Measurements from ENCODE around the gene OR10H4. TPM values are rescaled to one million over a fixed set of nuclear protein-coding genes. Genes with fewer than 3 reads are reported as not detected.

Gene OR10H4
- total and polyA plus RNA-seq, 2 of the 8 experiments (the other 6 are each of a cell fraction or from before 2014, with no cell fraction given): not detected

GRCh38 chr19:15922021-15922420 lies 26.8 kb upstream of the OR10H4 start:
- Histone ChIP-seq H3K23ac (ENCODE audit: insufficient read length) (no peak overlapping the region), H3K18ac (ENCODE audit: extremely low read depth, low read length) (no peak overlapping the region), H3K56ac (replicated peaks; ENCODE audit: insufficient read length, low read depth, low read length) (no peak overlapping the region), H2BK120ac (replicated peaks; ENCODE audit: low read depth, low read length) (no peak overlapping the region), H3K27me3 (replicated peaks in 1 of 4; ENCODE audit: control insufficient read depth in 3 of 4, extremely low read depth in 1 of 4, insufficient read depth in 3 of 4, low read length in 3 of 4) (no peaks in the 10 kb centered on the region), H2AFZ (ENCODE audit: low read length) (no peak overlapping the region), H3K4me3 (ENCODE audit: extremely low read depth in 1 of 4, insufficient read depth in 2 of 4, low read depth in 3 of 4, low read length in 4 of 4) (no peak overlapping the region), H3K9ac (replicated peaks in 1 of 4; ENCODE audit: extremely low read depth in 1 of 4, low read depth in 3 of 4, low read length in 3 of 4) (no peak overlapping the region), H3K79me2 (ENCODE audit: control insufficient read depth in 1 of 2, insufficient read depth in 2 of 2, low read length in 2 of 2) (no peaks in the 10 kb centered on the region), H3K23me2 (ENCODE audit: low read depth, low read length) (no peaks in the 10 kb centered on the region; the same call in 1 of the 2 replicates), H4K20me1 (replicated peaks in 1 of 2; ENCODE audit: control insufficient read depth in 1 of 2, insufficient read depth in 2 of 2, low read length in 2 of 2) (no peaks in the 10 kb centered on the region), H3K4me1 (replicated peaks in 1 of 4; ENCODE audit: control insufficient read depth in 3 of 4, insufficient read depth in 4 of 4, low read length in 3 of 4) (no peaks in the 10 kb centered on the region), H4K91ac (replicated peaks; ENCODE audit: insufficient read length, low read length) (no peak overlapping the region), H3K79me1 (ENCODE audit: low read depth, low read length) (no peaks in the 10 kb centered on the region), H4K5ac (ENCODE audit: insufficient read length, low read depth, low read length) (no peak overlapping the region), H2BK15ac (ENCODE audit: low read length) (no peak overlapping the region), H3K36me3 (ENCODE audit: control insufficient read depth in 2 of 4, insufficient read depth in 4 of 4, low read length in 3 of 4) (no peaks in the 10 kb centered on the region), H2BK20ac (ENCODE audit: low read length) (no peak overlapping the region), H2BK12ac (ENCODE audit: low read depth, low read length) (no peak overlapping the region), H3K14ac (ENCODE audit: insufficient read length) (no peak overlapping the region), H3K4ac (replicated peaks; ENCODE audit: insufficient read length, low read depth, low read length) (no peak overlapping the region), H2AK5ac (ENCODE audit: low read depth, low read length) (no peak overlapping the region), H2BK5ac (ENCODE audit: low read depth, low read length) (no peak overlapping the region), H3K27ac (ENCODE audit: low read depth, low read length) (no peak overlapping the region), H4K8ac (ENCODE audit: extremely low read depth, insufficient read depth, low read length) (no peak overlapping the region), H3K9me3 (ENCODE audit: insufficient read depth in 2 of 2, low read depth in 1 of 2, low read length in 1 of 2) (peaks cover 61 to 86% of the 10 kb centered on the region in 2 experiments), H3K4me2 (ENCODE audit: insufficient read depth in 1 of 2, low read depth in 2 of 2, low read length in 2 of 2) (no peak overlapping the region)
- TF ChIP-seq CBX5 (IDR thresholded peaks at IDR 0.05; ENCODE audit: low read depth, low read length): no peak
- no peak for TF ChIP-seq KDM4A (IDR thresholded peaks at IDR 0.05; ENCODE audit: low read depth, low read length, severe bottlenecking)
- TF ChIP-seq EGR1 (IDR thresholded peaks at IDR 0.05; ENCODE audit: borderline replicate concordance, low read depth, low read length): no peak
- TF ChIP-seq CEBPB (IDR thresholded peaks at IDR 0.05; ENCODE audit: low read depth, low read length): no peak
- TF ChIP-seq ZNF274 (IDR thresholded peaks at IDR 0.05; ENCODE audit: borderline replicate concordance, extremely low read depth, low read length): no peak
- TF ChIP-seq GABPA (IDR thresholded peaks at IDR 0.05; ENCODE audit: borderline replicate concordance, insufficient read depth, low read length): no peak
- TF ChIP-seq YY1 (IDR thresholded peaks at IDR 0.05; ENCODE audit: low read depth, low read length): no peak
- TF ChIP-seq, protein P1, sequence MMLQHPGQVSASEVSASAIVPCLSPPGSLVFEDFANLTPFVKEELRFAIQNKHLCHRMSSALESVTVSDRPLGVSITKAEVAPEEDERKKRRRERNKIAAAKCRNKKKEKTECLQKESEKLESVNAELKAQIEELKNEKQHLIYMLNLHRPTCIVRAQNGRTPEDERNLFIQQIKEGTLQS (IDR thresholded peaks at IDR 0.05; ENCODE audit: insufficient read depth, low read depth, low read length): no peak
- no peak for TF ChIP-seq USF2 (IDR thresholded peaks at IDR 0.05; ENCODE audit: low read length)
- TF ChIP-seq CREB1 (IDR thresholded peaks at IDR 0.05): no peak
- no peak for TF ChIP-seq BRCA1 (IDR thresholded peaks at IDR 0.05; ENCODE audit: low read depth, low read length)
- TF ChIP-seq RFX5 (IDR thresholded peaks at IDR 0.05; ENCODE audit: borderline replicate concordance, low read depth, low read length): no peak
- TF ChIP-seq PHF8 (conservative IDR thresholded peaks at IDR 0.05; ENCODE audit: low read depth, low read length): no peak
- ChIA-PET CTCF (ENCODE audit: partially characterized antibody) (no interaction called here), POLR2A (ENCODE audit: partially characterized antibody) (no interaction called here)
- DNase-seq (ENCODE audit: low read depth in 1 of 2, low spot score in 2 of 2): no peak
- FAIRE-seq: no peak
- 61% methylated on average over 4 of the region's 4 CpGs; no CpG with 5 or more reads in 1 of the 2 experiments for WGBS, 2 experiments (ENCODE audit: extremely low coverage in 1 of 2, insufficient coverage in 1 of 2, insufficient read length in 1 of 2, insufficient replicate concordance in 2 of 2, low coverage in 1 of 2, low lambda C conversion rate in 2 of 2, missing lambda C conversion rate in 1 of 2)

Data from H1 (cell line).